A673 (cell line): ENCODE data around the gene DUXB.

Experiments used
- EZH2 ChIP-seq: fragments of 200-600 bp; sonication (generic); IDR thresholded peaks from 2 replicates; pipeline ENCODE4 v1.6.1; 2017; ENCODE audit warnings: borderline replicate concordance, low read depth, mild to moderate bottlenecking, mixed read lengths, antibody characterized with exemption, low read length; ENCODE audit not compliant: poor library complexity, severe bottlenecking
- TF ChIP-seq, protein P1 (sequence below): fragments of 300-800, 200-600 bp; sonication (generic); conservative IDR thresholded peaks from 2 replicates; pipeline ENCODE4 v1.5.1; 2017; ENCODE audit warnings: low read depth, mild to moderate bottlenecking, antibody characterized with exemption, low read length, moderate library complexity, mixed read lengths

DNA sequence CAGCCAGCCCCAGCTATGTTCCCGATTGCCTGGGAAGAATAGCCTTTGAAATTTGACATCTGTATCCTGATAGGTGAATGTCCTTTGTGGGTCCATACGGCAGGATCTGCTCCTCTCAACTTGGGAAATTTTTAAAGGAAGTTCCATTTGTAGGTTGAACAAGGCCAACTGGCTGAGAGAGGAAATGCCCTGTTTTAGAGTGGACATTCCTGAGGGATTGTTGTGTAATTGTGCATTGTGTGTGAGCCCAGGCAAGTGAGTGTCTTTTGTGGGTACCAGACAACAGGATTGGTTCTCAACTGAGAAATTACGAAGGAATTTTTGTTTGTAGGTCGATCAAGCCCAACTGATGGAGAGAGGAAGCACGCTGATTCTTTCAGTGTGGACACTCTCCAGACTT, 21.9 kb downstream of the DUXB start:
- TF ChIP-seq, protein P1, sequence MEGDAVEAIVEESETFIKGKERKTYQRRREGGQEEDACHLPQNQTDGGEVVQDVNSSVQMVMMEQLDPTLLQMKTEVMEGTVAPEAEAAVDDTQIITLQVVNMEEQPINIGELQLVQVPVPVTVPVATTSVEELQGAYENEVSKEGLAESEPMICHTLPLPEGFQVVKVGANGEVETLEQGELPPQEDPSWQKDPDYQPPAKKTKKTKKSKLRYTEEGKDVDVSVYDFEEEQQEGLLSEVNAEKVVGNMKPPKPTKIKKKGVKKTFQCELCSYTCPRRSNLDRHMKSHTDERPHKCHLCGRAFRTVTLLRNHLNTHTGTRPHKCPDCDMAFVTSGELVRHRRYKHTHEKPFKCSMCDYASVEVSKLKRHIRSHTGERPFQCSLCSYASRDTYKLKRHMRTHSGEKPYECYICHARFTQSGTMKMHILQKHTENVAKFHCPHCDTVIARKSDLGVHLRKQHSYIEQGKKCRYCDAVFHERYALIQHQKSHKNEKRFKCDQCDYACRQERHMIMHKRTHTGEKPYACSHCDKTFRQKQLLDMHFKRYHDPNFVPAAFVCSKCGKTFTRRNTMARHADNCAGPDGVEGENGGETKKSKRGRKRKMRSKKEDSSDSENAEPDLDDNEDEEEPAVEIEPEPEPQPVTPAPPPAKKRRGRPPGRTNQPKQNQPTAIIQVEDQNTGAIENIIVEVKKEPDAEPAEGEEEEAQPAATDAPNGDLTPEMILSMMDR, result no peak
- TF ChIP-seq EZH2, result no peak
